Nephron progenitor cell (in vitro differentiated cells): Measurements from ENCODE around the gene ARHGAP26.
A peak's percentile ranks its signal among the peaks of the same experiment; 100 is the strongest.

Source experiments
- DNase-seq: peaks from one replicate; pipeline ENCODE4 v3.0.0; 2021
- H3K27ac Mint-ChIP-seq: 2 replicates; pipeline ENCODE4 v1.8.0; 2021; ENCODE audit warnings: mild to moderate bottlenecking, moderate library complexity, mixed read lengths
- H3K27me3 Mint-ChIP-seq: 2 replicates; pipeline ENCODE4 v1.8.0; 2021; ENCODE audit warnings: mild to moderate bottlenecking, low read depth, mixed read lengths; ENCODE audit not compliant: poor library complexity
- H3K36me3 Mint-ChIP-seq: 2 replicates; pipeline ENCODE4 v1.8.0; 2021; ENCODE audit warnings: low read depth, mixed read lengths
- H3K4me1 Mint-ChIP-seq: 2 replicates; pipeline ENCODE4 v1.8.0; 2021; ENCODE audit warnings: mixed read lengths
- H3K4me3 Mint-ChIP-seq: 2 replicates; pipeline ENCODE4 v1.8.0; 2021; ENCODE audit warnings: mild to moderate bottlenecking, moderate library complexity, mixed read lengths
- H3K9me3 Mint-ChIP-seq: 2 replicates; pipeline ENCODE4 v1.8.0; 2021; ENCODE audit warnings: mild to moderate bottlenecking, moderate library complexity, mixed read lengths
- CTCF ChIP-seq: fragments of 200-600 bp; sonication (generic); IDR thresholded peaks from 2 replicates; pipeline ENCODE4 v1.5.0; 2021; ENCODE audit warnings: antibody characterized with exemption

The ARHGAP26 gene

GRCh38 chr5:143066556-143067281 is 296.5 kb downstream of the ARHGAP26 start:
- peaks cover 16% of the 10 kb centered on the region for H3K9me3 Mint-ChIP-seq
- peaks cover 11% of the 10 kb centered on the region for H3K36me3 Mint-ChIP-seq
- peaks cover 4% of the 10 kb centered on the region for H3K27me3 Mint-ChIP-seq
- DNase-seq = no peak
- no peak for TF ChIP-seq CTCF
- no peak overlapping the region for H3K4me3 Mint-ChIP-seq
- peaks cover 68% of the 10 kb centered on the region for H3K4me1 Mint-ChIP-seq
- peak overlapping the region; percentile 94 for H3K27ac Mint-ChIP-seq

- Mint-ChIP-seq H3K4me3 (peak overlapping the region; percentile 18), H3K4me1 (peaks cover 54% of the 10 kb centered on the region), H3K27ac (peak overlapping the region; percentile 24), H3K9me3 (peaks cover 25% of the 10 kb centered on the region), H3K27me3 (peaks cover 4% of the 10 kb centered on the region), H3K36me3 (peaks cover 15% of the 10 kb centered on the region)
- TF ChIP-seq CTCF = no peak
- no peak for DNase-seq
These were observed 298.5 kb downstream of the ARHGAP26 start for GRCh38 chr5:143068712-143069111.

GRCh38 chr5:143071927-143072326 is 301.8 kb downstream of the ARHGAP26 start:
- Mint-ChIP-seq H3K4me3 (no peak overlapping the region), H3K9me3 (peaks cover 28% of the 10 kb centered on the region), H3K4me1 (peaks cover 23% of the 10 kb centered on the region), H3K27me3 (peaks cover 4% of the 10 kb centered on the region), H3K36me3 (peaks cover 15% of the 10 kb centered on the region), H3K27ac (no peak overlapping the region)
- no peak for TF ChIP-seq CTCF
- no peak for DNase-seq

GRCh38 chr5:143072734-143073133 is 302.6 kb downstream of the ARHGAP26 start:
- H3K27ac Mint-ChIP-seq = no peak overlapping the region
- peaks cover 4% of the 10 kb centered on the region for H3K27me3 Mint-ChIP-seq
- peaks cover 15% of the 10 kb centered on the region for H3K36me3 Mint-ChIP-seq
- H3K4me1 Mint-ChIP-seq = peaks cover 23% of the 10 kb centered on the region
- H3K4me3 Mint-ChIP-seq = no peak overlapping the region
- H3K9me3 Mint-ChIP-seq = peaks cover 28% of the 10 kb centered on the region
- no peak for TF ChIP-seq CTCF
- DNase-seq = no peak

GRCh38 chr5:143073766-143074165 is 303.6 kb downstream of the ARHGAP26 start:
- peaks cover 26% of the 10 kb centered on the region for H3K4me1 Mint-ChIP-seq
- no peak for DNase-seq
- TF ChIP-seq CTCF = no peak

DNA sequence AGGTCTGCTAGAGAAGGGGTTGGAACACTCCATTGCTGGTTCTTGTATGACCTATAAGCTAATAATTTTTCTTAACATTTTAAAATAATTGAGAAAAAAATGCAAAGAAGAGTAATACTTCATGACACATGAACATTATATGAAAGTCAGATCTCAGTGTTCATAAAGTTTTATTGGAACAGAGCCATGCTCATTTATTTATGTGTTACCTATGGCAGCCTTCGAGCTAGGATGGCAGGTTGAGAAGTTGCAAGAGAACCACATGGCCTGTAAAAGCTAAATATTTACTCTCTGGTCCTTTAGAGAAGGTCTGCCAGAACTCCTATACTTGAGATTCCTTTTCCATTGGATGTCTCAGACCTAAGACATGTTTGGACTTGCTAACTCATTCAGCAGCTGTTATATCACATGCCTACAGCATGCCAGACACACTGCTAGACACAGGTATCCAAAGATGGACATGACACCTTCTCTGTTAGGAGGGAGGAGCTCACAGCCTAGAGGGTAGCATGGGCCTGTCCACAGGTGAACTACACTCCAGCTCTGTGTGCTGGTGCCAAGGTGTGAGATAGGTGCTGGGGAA is 304.3 kb downstream of the ARHGAP26 start:
- DNase-seq = no peak
- peaks cover 9% of the 10 kb centered on the region for H3K36me3 Mint-ChIP-seq
- peaks cover 28% of the 10 kb centered on the region for H3K9me3 Mint-ChIP-seq
- TF ChIP-seq CTCF = no peak
- H3K4me1 Mint-ChIP-seq = peaks cover 27% of the 10 kb centered on the region
- no peak overlapping the region for H3K27ac Mint-ChIP-seq
- peaks cover 5% of the 10 kb centered on the region for H3K27me3 Mint-ChIP-seq
- H3K4me3 Mint-ChIP-seq = no peak overlapping the region

More at GRCh38 chr5:143073766-143074165, 303.6 kb downstream of the ARHGAP26 start:
- peaks cover 14% of the 10 kb centered on the region for H3K36me3 Mint-ChIP-seq
- H3K9me3 Mint-ChIP-seq = peaks cover 28% of the 10 kb centered on the region
- no peak overlapping the region for H3K4me3 Mint-ChIP-seq
- H3K27ac Mint-ChIP-seq = no peak overlapping the region
- peaks cover 4% of the 10 kb centered on the region for H3K27me3 Mint-ChIP-seq
